Liver (tissue), 9 donors: ENCODE data around the gene PCP2. TPM values are rescaled to one million over a fixed set of nuclear protein-coding genes. Genes with fewer than 3 reads are reported as not detected.

Experiments
- DNase-seq: peaks from one replicate; pipeline ENCODE4 v3.0.0-alpha.2; 2017; ENCODE audit warnings: low spot score
- H3K27ac ChIP-seq, 2 donors: one replicate each; pipeline ENCODE4 v1.7.0; 2013; ENCODE audit warnings: inconsistent platforms in 2 of 2, low read length in 2 of 2, control low read depth in 1 of 2, low read depth in 1 of 2, mild to moderate bottlenecking in 1 of 2
- H3K27me3 ChIP-seq, 4 donors: one replicate each; pipeline versions ENCODE4 v1.6.1 to v1.7.0; 2013; ENCODE audit warnings: low read length in 3 of 4, inconsistent platforms in 1 of 4, mild to moderate bottlenecking in 1 of 4, moderate library complexity in 1 of 4; ENCODE audit not compliant: control insufficient read depth in 4 of 4, insufficient read depth in 4 of 4
- H3K36me3 ChIP-seq, 4 donors: one replicate each; pipeline versions ENCODE4 v1.6.1 to v1.7.0; 2013; ENCODE audit warnings: low read length in 3 of 4, mild to moderate bottlenecking in 3 of 4, low read depth in 1 of 4, moderate library complexity in 1 of 4; ENCODE audit not compliant: control insufficient read depth in 4 of 4, insufficient read depth in 3 of 4
- H3K4me1 ChIP-seq, 4 donors: one replicate each; pipeline versions ENCODE4 v1.6.1 to v1.7.0; 2013; ENCODE audit warnings: low read length in 3 of 4, mild to moderate bottlenecking in 3 of 4, moderate library complexity in 1 of 4; ENCODE audit not compliant: control insufficient read depth in 4 of 4, insufficient read depth in 4 of 4
- H3K4me3 ChIP-seq, 3 donors: one replicate each; pipeline versions ENCODE4 v1.6.1 to v1.7.0; 2013; ENCODE audit warnings: low read length in 3 of 3, control low read depth in 1 of 3, low read depth in 1 of 3, mild to moderate bottlenecking in 1 of 3
- H3K9ac ChIP-seq, 2 donors: one replicate each; pipeline ENCODE4 v1.7.0; 2013; ENCODE audit warnings: low read length in 2 of 2, mild to moderate bottlenecking in 2 of 2, moderate library complexity in 2 of 2, control low read depth in 1 of 2, low read depth in 1 of 2
- H3K9me3 ChIP-seq, 4 donors: one replicate each; pipeline versions ENCODE4 v1.6.1 to v1.7.0; 2013; ENCODE audit warnings: low read length in 3 of 4; ENCODE audit not compliant: control insufficient read depth in 4 of 4
- ATF3 ChIP-seq: IDR thresholded peaks from 2 replicates; pipeline ENCODE4 v1.6.1; 2016; ENCODE audit warnings: antibody characterized with exemption
- CTCF ChIP-seq: fragments of 150-350 bp; IDR thresholded peaks from 2 replicates; pipeline ENCODE4 v1.5.1; 2017; ENCODE audit warnings: improper control_type of control experiment, low read depth, low read length; ENCODE audit not compliant: missing input control
- EGR1 ChIP-seq, 2 donors: IDR thresholded peaks; 2 replicates each; pipeline ENCODE4 v1.6.1; 2016 to 2018; ENCODE audit warnings: antibody characterized with exemption in 2 of 2, low read depth in 2 of 2
- FOXA1 ChIP-seq: IDR thresholded peaks from 2 replicates; pipeline ENCODE4 v1.6.1; 2016; ENCODE audit warnings: antibody characterized with exemption
- GABPA ChIP-seq, 2 donors: IDR thresholded peaks in 1 of 2; conservative IDR thresholded peaks in 1 of 2; 2 replicates each; pipeline ENCODE4 v1.6.1; 2016; ENCODE audit warnings: antibody characterized with exemption in 2 of 2, mild to moderate bottlenecking in 1 of 2, moderate library complexity in 1 of 2
- HNF4A ChIP-seq, 2 donors: conservative IDR thresholded peaks; 2 replicates each; pipeline ENCODE4 v1.6.1; 2016; ENCODE audit warnings: antibody characterized with exemption in 2 of 2, mild to moderate bottlenecking in 2 of 2
- HNF4G ChIP-seq: IDR thresholded peaks from 2 replicates; pipeline ENCODE4 v1.6.1; 2016; ENCODE audit warnings: antibody characterized with exemption
- JUND ChIP-seq, 2 donors: IDR thresholded peaks; 2 replicates each; pipeline ENCODE4 v1.6.1; 2016; ENCODE audit warnings: antibody characterized with exemption in 2 of 2
- MAX ChIP-seq: IDR thresholded peaks from 2 replicates; pipeline ENCODE4 v1.6.1; 2016; ENCODE audit warnings: antibody characterized with exemption
- RAD21 ChIP-seq, 2 donors: IDR thresholded peaks; 2 replicates each; pipeline ENCODE4 v1.6.1; 2016; ENCODE audit warnings: antibody characterized with exemption in 2 of 2, mild to moderate bottlenecking in 2 of 2
- REST ChIP-seq: IDR thresholded peaks from 2 replicates; pipeline ENCODE4 v1.6.1; 2016; ENCODE audit warnings: antibody characterized with exemption, mild to moderate bottlenecking
- RXRA ChIP-seq, 2 donors: IDR thresholded peaks; 2 replicates each; pipeline ENCODE4 v1.6.1; 2017 to 2018; ENCODE audit warnings: antibody characterized with exemption in 2 of 2, mild to moderate bottlenecking in 1 of 2
- SP1 ChIP-seq: IDR thresholded peaks from 2 replicates; pipeline ENCODE4 v1.6.1; 2018; ENCODE audit warnings: antibody characterized with exemption, mild to moderate bottlenecking
- TAF1 ChIP-seq: conservative IDR thresholded peaks from 2 replicates; pipeline ENCODE4 v1.6.1; 2016; ENCODE audit warnings: antibody characterized with exemption, mild to moderate bottlenecking
- ZBTB33 ChIP-seq: IDR thresholded peaks from 2 replicates; pipeline ENCODE4 v1.6.1; 2016; ENCODE audit warnings: antibody characterized with exemption
- WGBS: extraction: QIAGEN DNeasy Blood & Tissue Kit; methylation state at CpG from one replicate; pipeline ENCODE4 v1.1.7; 2013; 5-methylcytosine and 5-hydroxymethylcytosine counted together
- polyA plus RNA-seq, 2 donors: library from polyadenylated mRNA; stranded (reverse) in 1 of 2; unstranded in 1 of 2; fragments of 200-250 nt in 1 of 2; fragments of >200 nt in 1 of 2; fragmentation: Nextera tagmentation in 1 of 2; extraction: Ambion mirVana in 1 of 2; gene quantifications; one replicate each; pipeline versions ENCODE4 v1.2.1 to v1.2.3, GENCODE V29; 2013 to 2015
- total RNA-seq, 2 donors: library from RNA; depleted of rRNA; stranded (reverse); fragments of >200 nt; gene quantifications; one replicate each; pipeline ENCODE4 v1.2.3, GENCODE V29; 2014
- donor health status: healthy.
- donor health status: healthy.
- donor health status: healthy.
- donor health status: healthy.
- donor health status: healthy.

The PCP2 gene
- total and polyA plus RNA-seq, 4 donors: 0.08 to 0.25 TPM; not detected in 2

GRCh38 chr19:7678971-7679751, 45.6 kb upstream of the PCP2 start:
- H3K4me1 ChIP-seq: peaks cover 2 to 28% (median 13%) of the 10 kb centered on the region in 4 donors
- no peak overlapping the region for H3K9ac ChIP-seq
- WGBS: 43% methylated on average over 30 of the region's 30 CpGs
- no peak overlapping the region for H3K4me3 ChIP-seq
- no peak for DNase-seq
- H3K27me3 ChIP-seq: no peaks in the 10 kb centered on the region
- no peak overlapping the region for H3K27ac ChIP-seq
- no peaks in the 10 kb centered on the region for H3K9me3 ChIP-seq
- TF ChIP-seq RAD21 (IDR thresholded peaks at IDR 0.05) (peak; percentile 54 to 69), TAF1 (no peak)
- H3K36me3 ChIP-seq: peaks cover 0 to 6% (median 0%) of the 10 kb centered on the region in 4 donors

GRCh38 chr19:7677669-7678311, 44.3 kb upstream of the PCP2 start:
- no peak for DNase-seq

More at GRCh38 chr19:7677669-7678311, 44.3 kb upstream of the PCP2 start:
- H3K36me3 ChIP-seq: peaks cover 0 to 2% (median 0%) of the 10 kb centered on the region in 4 donors
- no peak overlapping the region for H3K9ac ChIP-seq
- no peaks in the 10 kb centered on the region for H3K9me3 ChIP-seq
- TF ChIP-seq RAD21 (IDR thresholded peaks at IDR 0.05): no peak
- no peak for TF ChIP-seq ATF3
- TF ChIP-seq FOXA1: no peak
- TF ChIP-seq ZBTB33: no peak
- no peak for TF ChIP-seq CTCF
- no peak for TF ChIP-seq SP1
- TF ChIP-seq MAX: no peak
- no peak for TF ChIP-seq HNF4A (conservative IDR thresholded peaks at IDR 0.05)
- TF ChIP-seq EGR1 (IDR thresholded peaks at IDR 0.05; ENCODE audit: low read depth in 2 of 2): no peak
- TF ChIP-seq JUND (IDR thresholded peaks at IDR 0.05): no peak
- TF ChIP-seq RXRA (IDR thresholded peaks at IDR 0.05): no peak
- TF ChIP-seq GABPA (IDR thresholded peaks at IDR 0.05 in 1 of 2, conservative IDR thresholded peaks at IDR 0.05 in 1 of 2): no peak
- TF ChIP-seq REST: no peak
- TF ChIP-seq HNF4G: no peak
- H3K4me3 ChIP-seq: no peak overlapping the region
- 62% methylated on average over 12 of the region's 12 CpGs for WGBS
- H3K4me1 ChIP-seq: peaks cover 2 to 28% (median 13%) of the 10 kb centered on the region in 4 donors
- H3K27ac ChIP-seq: peak overlapping the region in 1 of 2 donors; percentile 4
- H3K27me3 ChIP-seq: no peaks in the 10 kb centered on the region
